ENCODE data around the gene B9D2. TPM values are rescaled to one million over a fixed set of nuclear protein-coding genes. Genes with fewer than 3 reads are reported as not detected.

Gene B9D2
- total and polyA plus RNA-seq, 2 of the 4 experiments (the other 2 are of a cell fraction) = 6.1 to 9.7 TPM

- ATAC-seq (ENCODE audit: low read depth) (peak; percentile 69), DNase-seq (peak; percentile 98)
- Histone ChIP-seq H2BK120ac (ENCODE audit: low read depth, low read length) (peak overlapping the region; percentile 89), H4K8ac (ENCODE audit: low read depth in 2 of 2, low read length in 2 of 2) (peak overlapping the region; percentile 70 to 73), H4K5ac (ENCODE audit: low read depth, low read length) (peak overlapping the region; percentile 55), H3K4me3 (ENCODE audit: insufficient read depth, low read depth, low read length) (no peak overlapping the region), H2AK5ac (ENCODE audit: low read depth, low read length) (peak overlapping the region; percentile 98), H3K9ac (ENCODE audit: low read depth, low read length) (peak overlapping the region; percentile 51), H3K27me3 (ENCODE audit: control insufficient read depth, insufficient read depth, low read length) (no peaks in the 10 kb centered on the region), H3K23ac (ENCODE audit: low read depth, low read length) (peak overlapping the region; percentile 67), H2BK15ac (ENCODE audit: low read depth, low read length) (peak overlapping the region; percentile 88; the same call in 2 of the 3 replicates), H3K14ac (replicated peaks; ENCODE audit: low read depth, low read length) (peak overlapping the region; percentile 62), H3K9me3 (ENCODE audit: control insufficient read depth, insufficient read depth, low read length) (no peaks in the 10 kb centered on the region), H3K18ac (ENCODE audit: low read depth, low read length) (peak overlapping the region; percentile 76), H4K91ac (ENCODE audit: insufficient read depth, low read depth, low read length) (peak overlapping the region; percentile 90), H3K79me1 (ENCODE audit: low read depth in 1 of 2, low read length in 2 of 2) (peaks cover 18 to 79% of the 10 kb centered on the region in 2 experiments), H3K56ac (ENCODE audit: extremely low read depth, insufficient read depth, low read length) (peak overlapping the region; percentile 90), H2BK5ac (ENCODE audit: low read depth, low read length, poor library complexity, severe bottlenecking) (peak overlapping the region; percentile 96), H3K36me3 (ENCODE audit: control insufficient read depth, insufficient read depth, low read length) (peaks cover 37% of the 10 kb centered on the region), H4K20me1 (ENCODE audit: insufficient read depth, low read length) (peaks cover 69% of the 10 kb centered on the region), H3K4me2 (ENCODE audit: low read depth, low read length) (peak overlapping the region; percentile 36), H2BK20ac (ENCODE audit: low read depth, low read length) (peak overlapping the region; percentile 90), H3K9me1 (ENCODE audit: insufficient read depth, low read length) (peaks cover 38% of the 10 kb centered on the region), H2AFZ (replicated peaks; ENCODE audit: low read length, poor library complexity) (peak overlapping the region; percentile 25), H3K4me1 (ENCODE audit: control insufficient read depth, insufficient read depth, low read length) (peaks cover 58% of the 10 kb centered on the region), H3K4ac (ENCODE audit: low read depth, low read length) (peak overlapping the region; percentile 91), H3K27ac (ENCODE audit: insufficient read depth, low read length) (peak overlapping the region; percentile 93), H2AK9ac (replicated peaks; ENCODE audit: low read depth, low read length, poor library complexity) (peak overlapping the region; percentile 92)
- POLR2A ChIA-PET (ENCODE audit: unreplicated experiment) = no interaction called here
- intact Hi-C loops (cut with micrococcal nuclease) = loop anchor here (1.0 kb wide), 2 partner anchors 24 to 29 kb away; no protein-coding TSS in a partner anchor
- peak; percentile 76 for TF ChIP-seq BHLHE40 (IDR thresholded peaks at IDR 0.05; ENCODE audit: low read depth, low read length)
- 0 out of 2 replicates have a peak, but pooled peaks have one; percentile 37 for TF ChIP-seq CHD1 (IDR thresholded peaks at IDR 0.05; ENCODE audit: low read depth, low read length)
- peak; percentile 88 for TF ChIP-seq NFE2L2 (IDR thresholded peaks at IDR 0.05; ENCODE audit: low read depth, low read length)
- peak; percentile 99 for TF ChIP-seq MAZ (IDR thresholded peaks at IDR 0.05; ENCODE audit: borderline replicate concordance, low read depth, low read length)
- TF ChIP-seq RCOR1 (IDR thresholded peaks at IDR 0.05; ENCODE audit: insufficient replicate concordance, low read length) = no peak
- TF ChIP-seq FOS (IDR thresholded peaks at IDR 0.05; ENCODE audit: low read depth, low read length) = peak; percentile 99
- TF ChIP-seq USF2 (IDR thresholded peaks at IDR 0.05; ENCODE audit: low read depth, low read length) = peak; percentile 54
- TF ChIP-seq POLR2A (IDR thresholded peaks at IDR 0.05; ENCODE audit: low read depth, low read length) = peak; percentile 63
- TF ChIP-seq MXI1 (IDR thresholded peaks at IDR 0.05; ENCODE audit: borderline replicate concordance, low read depth, low read length) = no peak
- no peak for TF ChIP-seq RFX5 (IDR thresholded peaks at IDR 0.05; ENCODE audit: low read depth, low read length)
- 0 out of 2 replicates have a peak, but pooled peaks have one; percentile 0 for TF ChIP-seq MAFK (IDR thresholded peaks at IDR 0.05; ENCODE audit: low read depth, low read length)
- in situ Hi-C loops (cut with MboI; ENCODE audit: low sequenced_read_pairs) = no loop called here
- dilution Hi-C loops (cut with HindIII; ENCODE audit: low sequenced_read_pairs, unreplicated experiment) = no loop called here
- 30% methylated on average over 4 of the region's 16 CpGs; no CpG with 5 or more reads in 1 of the 2 experiments for WGBS, 2 experiments (ENCODE audit: extremely low coverage in 2 of 2, insufficient read length in 1 of 2)
- BruUV-seq (replicated peaks) = no TSS peak
- CTCF ChIA-PET = interaction anchor here (1.0 to 1.3 kb wide), 3 partner anchors 29 to 119 kb away, joined by 3 read pairs; no protein-coding TSS in a partner anchor
Measured at GRCh38 chr19:41323430-41324125, 40.4 kb downstream of the B9D2 start.

Data from IMR-90 (cell line).